Right atrium auricular region (tissue), 2 donors: ENCODE measurements around the gene CRLF1. TPM values are rescaled to one million over a fixed set of nuclear protein-coding genes. Genes with fewer than 3 reads are reported as not detected.
A peak's percentile ranks its signal among the peaks of the same experiment; 100 is the strongest.

Experiments
- DNase-seq: peaks from one replicate; pipeline ENCODE4 v3.0.0-alpha.2; 2019; ENCODE audit warnings: low spot score
- H3K27ac ChIP-seq, 2 donors: fragments of 200-600 bp; sonication (generic); 1 replicate in 1 of 2; 2 replicates in 1 of 2; pipeline ENCODE4 v1.5.1; 2016 to 2019
- H3K27me3 ChIP-seq, 2 donors: fragments of 200-600 bp; sonication (generic); one replicate each; pipeline versions ENCODE4 v1.5.1 to v1.6.0; 2017 to 2019
- H3K36me3 ChIP-seq: fragments of 200-600 bp; sonication (generic); one replicate; pipeline ENCODE4 v1.5.1; 2016
- H3K4me1 ChIP-seq, 2 donors: fragments of 200-600 bp; sonication (generic); one replicate each; pipeline versions ENCODE4 v1.5.1 to v1.6.0; 2017 to 2019
- H3K4me3 ChIP-seq, 2 donors: fragments of 200-600 bp; sonication (generic); 1 replicate in 1 of 2; 2 replicates in 1 of 2; pipeline ENCODE4 v1.5.1; 2017 to 2019; ENCODE audit warnings: mild to moderate bottlenecking in 1 of 2, moderate library complexity in 1 of 2
- H3K9me3 ChIP-seq, 2 donors: fragments of 200-600 bp; sonication (generic); one replicate each; pipeline ENCODE4 v1.5.1; 2019
- total RNA-seq, 2 donors: library from RNA; depleted of rRNA; stranded (reverse); fragments of >200 nt; gene quantifications; one replicate each; pipeline ENCODE4 v1.1.0, GENCODE V29; 2016
- TF ChIP-seq, protein P1 (sequence below), 2 donors: fragments of 200-600 bp; sonication (generic); IDR thresholded peaks; one replicate each; pipeline ENCODE4 v1.5.1; 2019; ENCODE audit warnings: antibody characterized with exemption in 2 of 2

The CRLF1 gene
- total RNA-seq, 2 donors from 2014 or later = 71.8 to 73.9 TPM

- Histone ChIP-seq H3K36me3 (peaks cover 10% of the 10 kb centered on the region), H3K27ac (peak overlapping the region; percentile 78 to 86), H3K9me3 (no peaks in the 10 kb centered on the region), H3K4me1 (peaks cover 0 to 28% of the 10 kb centered on the region in 2 donors), H3K27me3 (no peaks in the 10 kb centered on the region), H3K4me3 (peak overlapping the region; percentile 72 to 84)
- TF ChIP-seq, protein P1, sequence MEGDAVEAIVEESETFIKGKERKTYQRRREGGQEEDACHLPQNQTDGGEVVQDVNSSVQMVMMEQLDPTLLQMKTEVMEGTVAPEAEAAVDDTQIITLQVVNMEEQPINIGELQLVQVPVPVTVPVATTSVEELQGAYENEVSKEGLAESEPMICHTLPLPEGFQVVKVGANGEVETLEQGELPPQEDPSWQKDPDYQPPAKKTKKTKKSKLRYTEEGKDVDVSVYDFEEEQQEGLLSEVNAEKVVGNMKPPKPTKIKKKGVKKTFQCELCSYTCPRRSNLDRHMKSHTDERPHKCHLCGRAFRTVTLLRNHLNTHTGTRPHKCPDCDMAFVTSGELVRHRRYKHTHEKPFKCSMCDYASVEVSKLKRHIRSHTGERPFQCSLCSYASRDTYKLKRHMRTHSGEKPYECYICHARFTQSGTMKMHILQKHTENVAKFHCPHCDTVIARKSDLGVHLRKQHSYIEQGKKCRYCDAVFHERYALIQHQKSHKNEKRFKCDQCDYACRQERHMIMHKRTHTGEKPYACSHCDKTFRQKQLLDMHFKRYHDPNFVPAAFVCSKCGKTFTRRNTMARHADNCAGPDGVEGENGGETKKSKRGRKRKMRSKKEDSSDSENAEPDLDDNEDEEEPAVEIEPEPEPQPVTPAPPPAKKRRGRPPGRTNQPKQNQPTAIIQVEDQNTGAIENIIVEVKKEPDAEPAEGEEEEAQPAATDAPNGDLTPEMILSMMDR (IDR thresholded peaks at IDR 0.05) = peak in 1 of 2 donors; percentile 41
- peak; percentile 74 for DNase-seq
Observed at GRCh38 chr19:18589380-18590272, 17.0 kb downstream of the CRLF1 start.

- peak; percentile 88 for DNase-seq
- Histone ChIP-seq H3K9me3 (no peaks in the 10 kb centered on the region), H3K27ac (peak within 1 kb of the TSS; percentile 78 to 86), H3K4me1 (peaks cover 0 to 20% of the 10 kb centered on the region in 2 donors), H3K27me3 (no peaks in the 10 kb centered on the region), H3K36me3 (peaks cover 10% of the 10 kb centered on the region), H3K4me3 (peak within 1 kb of the TSS; percentile 72 to 84)
- TF ChIP-seq, protein P1 (IDR thresholded peaks at IDR 0.05) = peak; percentile 84 to 91
Observed at GRCh38 chr19:18588611-18589379, 17.8 kb downstream of the CRLF1 start, which contains the start of gene REX1BD. Gene REX1BD, plus strand, starts transcription at chr19:18588798. Its CDS starts 4 bp downstream, at chr19:18588802.

- no peaks in the 10 kb centered on the region for H3K9me3 ChIP-seq
- peak overlapping the region; percentile 72 to 84 for H3K4me3 ChIP-seq
- no peaks in the 10 kb centered on the region for H3K27me3 ChIP-seq
- no peak for DNase-seq
- H3K4me1 ChIP-seq = peaks cover 0 to 18% of the 10 kb centered on the region in 2 donors
- peak overlapping the region; percentile 78 to 86 for H3K27ac ChIP-seq
- H3K36me3 ChIP-seq = peaks cover 10% of the 10 kb centered on the region
- TF ChIP-seq, protein P1 (IDR thresholded peaks at IDR 0.05) = no peak
Observed at GRCh38 chr19:18587962-18588610, 18.5 kb downstream of the CRLF1 start.

DNA sequence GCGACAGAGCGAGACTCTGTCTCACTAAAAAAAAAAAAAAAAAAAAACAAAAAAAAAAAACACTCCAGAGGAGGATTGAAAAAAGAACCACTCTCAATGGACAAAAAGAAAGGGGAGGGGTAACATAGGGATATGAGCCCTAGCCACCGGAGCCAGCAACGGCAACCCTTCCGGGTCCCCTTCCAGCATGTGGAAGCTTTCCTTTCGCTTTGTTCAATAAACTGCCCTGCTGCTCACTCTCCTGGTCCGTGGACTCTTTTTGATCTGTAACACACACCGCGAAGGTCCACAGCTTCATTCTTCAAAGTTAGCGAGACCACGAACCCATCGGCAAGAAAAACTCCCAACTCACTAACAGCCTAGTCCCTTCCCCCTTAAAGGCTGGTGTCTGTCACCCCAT lies 19.0 kb downstream of the CRLF1 start:
- H3K27ac ChIP-seq = no peak overlapping the region
- TF ChIP-seq, protein P1 (IDR thresholded peaks at IDR 0.05) = no peak
- no peaks in the 10 kb centered on the region for H3K9me3 ChIP-seq
- DNase-seq = no peak
- H3K4me3 ChIP-seq = no peak overlapping the region
- peaks cover 0 to 18% of the 10 kb centered on the region in 2 donors for H3K4me1 ChIP-seq
- peaks cover 10% of the 10 kb centered on the region for H3K36me3 ChIP-seq
- no peaks in the 10 kb centered on the region for H3K27me3 ChIP-seq

DNA sequence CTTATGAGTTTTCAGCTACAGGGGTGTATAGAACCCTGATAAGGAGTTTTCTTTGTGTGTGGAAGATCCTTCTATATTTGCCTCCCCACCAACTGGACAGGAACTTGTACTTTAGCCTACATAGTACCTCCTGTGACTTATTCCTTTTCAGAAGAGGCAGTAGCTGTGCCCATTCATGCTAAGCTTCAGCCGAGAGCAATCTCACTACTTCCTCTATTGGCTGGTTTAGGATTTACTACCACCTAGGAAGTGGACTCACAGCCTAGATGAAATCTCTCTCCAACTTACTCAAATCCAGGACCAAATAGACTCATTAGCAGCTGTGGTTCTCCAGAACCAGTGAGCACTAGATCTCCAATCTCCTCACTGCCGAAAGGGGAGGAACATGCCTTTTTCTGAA lies 20.3 kb downstream of the CRLF1 start:
- Histone ChIP-seq H3K4me1 (peaks cover 0 to 18% of the 10 kb centered on the region in 2 donors), H3K4me3 (no peak overlapping the region), H3K27me3 (no peaks in the 10 kb centered on the region), H3K9me3 (no peaks in the 10 kb centered on the region), H3K36me3 (peaks cover 10% of the 10 kb centered on the region), H3K27ac (no peak overlapping the region)
- no peak for DNase-seq
- TF ChIP-seq, protein P1 (IDR thresholded peaks at IDR 0.05) = no peak
